ENCODE measurements around the gene ZNF593.

GRCh38 chr1:26161415-26162219 is 8.1 kb upstream of the ZNF593 start:
- no peak for TF ChIP-seq CTCF (IDR thresholded peaks at IDR 0.05; ENCODE audit: low read depth, low read length)
- no peak for TF ChIP-seq EZH2phosphoT487 (IDR thresholded peaks at IDR 0.05; ENCODE audit: low read depth)
